C4-2B (cell line): ENCODE results near the gene MRPL18.

ENCODE experiments used
- CTCF ChIP-seq: fragments of 450-650 bp; conservative IDR thresholded peaks from 2 replicates; pipeline ENCODE4 v1.5.1; 2017; ENCODE audit warnings: mild to moderate bottlenecking
- ZFX ChIP-seq: fragments of 450-650 bp; IDR thresholded peaks from 2 replicates; pipeline ENCODE4 v1.6.1; 2017

- TF ChIP-seq CTCF (no peak), ZFX (no peak)
Observed at GRCh38 chr6:159806021-159806458, 15.8 kb downstream of the MRPL18 start.
